K562 (cell line): ENCODE measurements around the gene C18orf32. TPM values are rescaled to one million over a fixed set of nuclear protein-coding genes. Genes with fewer than 3 reads are reported as not detected.
"Not testable (repeated sequence)": the region's sequence is repeated elsewhere in the genome, so short reads cannot be mapped to it uniquely, and the experiment has no call there.

Source experiments
- ATAC-seq: fragments of 200-7000 bp; cut with Tn5 transposase; 3 replicates; pipeline ENCODE4 v1.9.1; 2020; ENCODE audit warnings: moderate library complexity
- BruUV-seq: library from RNA; stranded (reverse); fragments of 400-500 nt; replicated peaks from 2 replicates; lab custom pipeline; 2021; lab: Mats Ljungman, UMichigan
- CTCF ChIA-PET: fragments of 300-600 bp; formaldehyde crosslinking; extraction: SDS; loops from one replicate; lab custom pipeline; 2021; ENCODE audit warnings: low intra/inter-chr PET ratio; lab: Yijun Ruan, JAX
- POLR2A ChIA-PET: fragments of 300-600, 350-650 bp; sonication (Branson Sonifier 250); formaldehyde crosslinking; extraction: SDS; loops from one replicate; lab custom pipeline; 2021; ENCODE audit warnings: antibody characterized with exemption, inconsistent platforms; lab: Yijun Ruan, JAX
- DNase-seq, 4 experiments: peaks; one replicate each; pipeline versions ENCODE4 v3.0.0 to v3.0.0-alpha.2; 2011 to 2018; ENCODE audit warnings: low spot score in 3 of 4, mixed read lengths in 3 of 4; ENCODE audit errors: extremely low read depth in 1 of 4
- FAIRE-seq: peaks from 2 replicates; lab custom pipeline; 2011; peaks lifted over from hg19 to GRCh38; lab: Jason Lieb, UNC
- H2AFZ ChIP-seq: 2 replicates; pipeline ENCODE4 v1.6.0; 2011; ENCODE audit warnings: low read depth, low read length, control low read depth, inconsistent platforms
- H3K27ac ChIP-seq: fragments of 200-600 bp; 3 replicates; pipeline ENCODE4 v1.8.0; 2011; ENCODE audit warnings: low read depth, mild to moderate bottlenecking, control low read depth, inconsistent platforms, low read length, moderate library complexity, mixed read lengths; ENCODE audit errors: extremely low read depth
- H3K27me3 ChIP-seq, 2 experiments: fragments of 300-600 bp in 1 of 2; 2 replicates in 1 of 2; 3 replicates in 1 of 2; pipeline versions ENCODE4 v1.6.0 to v1.8.0; 2011; ENCODE audit warnings: inconsistent platforms in 2 of 2, low read length in 2 of 2, mild to moderate bottlenecking in 1 of 2, mixed read lengths in 1 of 2, moderate library complexity in 1 of 2; ENCODE audit not compliant: control insufficient read depth in 2 of 2, insufficient read depth in 2 of 2
- H3K36me3 ChIP-seq: fragments of 300-600 bp; 3 replicates; pipeline ENCODE4 v1.8.0; 2011; ENCODE audit warnings: mild to moderate bottlenecking, low read length, inconsistent platforms; ENCODE audit not compliant: control insufficient read depth, insufficient read depth
- H3K4me1 ChIP-seq, 2 experiments: fragments of 200-600 bp in 1 of 2; replicated peaks in 1 of 2; 2 replicates in 1 of 2; 3 replicates in 1 of 2; pipeline versions ENCODE4 v1.5.1 to v1.8.0; 2011; ENCODE audit warnings: inconsistent platforms in 2 of 2, low read length in 2 of 2, mild to moderate bottlenecking in 1 of 2, mixed read lengths in 1 of 2, moderate library complexity in 1 of 2; ENCODE audit not compliant: control insufficient read depth in 2 of 2, insufficient read depth in 2 of 2
- H3K4me2 ChIP-seq: 2 replicates; pipeline ENCODE4 v1.6.1; 2011; ENCODE audit warnings: low read length, control low read depth, inconsistent platforms, mixed read lengths; ENCODE audit not compliant: insufficient read depth
- H3K4me3 ChIP-seq: fragments of 200-600 bp; sonication (generic), shearing (Covaris generic); 2 replicates; pipeline ENCODE4 v1.5.1; 2016; ENCODE audit warnings: control low read depth, inconsistent platforms
- H3K79me2 ChIP-seq: fragments of 200-600 bp; 3 replicates; pipeline ENCODE4 v1.8.0; 2011; ENCODE audit warnings: low read length, inconsistent platforms; ENCODE audit not compliant: control insufficient read depth, insufficient read depth
- H3K9ac ChIP-seq, 2 experiments: 2 replicates each; pipeline versions ENCODE4 v1.6.0 to v1.6.1; 2011; ENCODE audit warnings: low read depth in 2 of 2, low read length in 2 of 2, control low read depth in 1 of 2, inconsistent platforms in 1 of 2, mild to moderate bottlenecking in 1 of 2, mixed read lengths in 1 of 2; ENCODE audit not compliant: insufficient read depth in 1 of 2
- H3K9me1 ChIP-seq: one replicate; pipeline ENCODE4 v1.6.0; 2011; ENCODE audit warnings: inconsistent platforms, mild to moderate bottlenecking, low read length, moderate library complexity; ENCODE audit not compliant: control insufficient read depth, insufficient read depth
- H3K9me3 ChIP-seq: replicated peaks from 2 replicates; pipeline ENCODE4 v1.5.1; 2011; ENCODE audit warnings: low read depth, low read length, inconsistent platforms; ENCODE audit not compliant: control insufficient read depth, insufficient read depth
- H4K20me1 ChIP-seq: replicated peaks from 2 replicates; pipeline ENCODE4 v1.6.1; 2011; ENCODE audit warnings: low read length, inconsistent platforms, mixed read lengths; ENCODE audit not compliant: control insufficient read depth, insufficient read depth
- CEBPB ChIP-seq: fragments of 450-650 bp; IDR thresholded peaks from 2 replicates; pipeline ENCODE4 v1.6.1; 2016; ENCODE audit warnings: missing genetic modification characterization, missing compliant biosample characterization
- CHD1 ChIP-seq: fragments of 200-600 bp; sonication (generic); IDR thresholded peaks from one replicate; pipeline ENCODE4 v1.6.1; 2012; ENCODE audit warnings: mild to moderate bottlenecking, moderate library complexity, low read length, inconsistent platforms
- HSF4 ChIP-seq: fragments of 250-450 bp; sonication (Bioruptor Pico); IDR thresholded peaks from 2 replicates; pipeline ENCODE4 v2.1.2; 2022; ENCODE audit warnings: mild to moderate bottlenecking, moderate library complexity, borderline replicate concordance
- JUND ChIP-seq, 2 experiments: IDR thresholded peaks; 2 replicates in 1 of 2; 3 replicates in 1 of 2; pipeline ENCODE4 v1.6.1; 2011; ENCODE audit warnings: borderline replicate concordance in 2 of 2, low read depth in 2 of 2, low read length in 2 of 2, improper control_type of control experiment in 1 of 2, missing biosample characterization in 1 of 2, missing genetic modification characterization in 1 of 2, missing genetic modification reagents in 1 of 2
- POLR3G ChIP-seq: IDR thresholded peaks from 2 replicates; pipeline ENCODE4 v1.6.1; 2011; ENCODE audit not compliant: insufficient read length, insufficient replicate concordance; ENCODE audit errors: extremely low read depth
- STAT5A ChIP-seq: IDR thresholded peaks from 2 replicates; pipeline ENCODE4 v1.6.1; 2012; ENCODE audit warnings: low read length, inconsistent platforms, borderline replicate concordance
- TCF3 ChIP-seq: sonication (generic); formaldehyde crosslinking; IDR thresholded peaks from 2 replicates; pipeline ENCODE4 v1.4.0; 2020; ENCODE audit warnings: mild to moderate bottlenecking, missing genetic modification reagents
- ZNF253 ChIP-seq: fragments of 250-450 bp; sonication (Bioruptor Pico); conservative IDR thresholded peaks from 2 replicates; pipeline ENCODE4 v1.6.1; 2021; ENCODE audit warnings: mild to moderate bottlenecking
- ZNF408 ChIP-seq: fragments of 250-450 bp; sonication (Bioruptor Pico); IDR thresholded peaks from 2 replicates; pipeline ENCODE4 v1.4.0; 2020; ENCODE audit warnings: low read depth, mild to moderate bottlenecking, moderate library complexity
- WGBS: fragments of 100-300 bp; shearing (Covaris generic); methylation state at CpG from one replicate; pipeline ENCODE4 v1.1.6; 2016; ENCODE audit warnings: low coverage, mixed read lengths; ENCODE audit not compliant: insufficient coverage; ENCODE audit errors: missing lambda C conversion rate; 5-methylcytosine and 5-hydroxymethylcytosine counted together
- in situ Hi-C: fragments of 300-500 bp; cut with MboI; formaldehyde crosslinking; loops from 4 replicates; pipeline ENCODE4 v1.15.0; 2018; ENCODE audit warnings: inconsistent platforms, mixed read lengths
- intact Hi-C: fragments of 100-400 bp; cut with micrococcal nuclease; formaldehyde crosslinking; loops from 2 replicates; pipeline ENCODE4 v1.14.2; 2022
- polyA plus RNA-seq, 8 experiments: library from polyadenylated mRNA; depleted of rRNA in 4 of 8; stranded (reverse) in 5 of 8; unstranded in 3 of 8; fragments of >200 nt; fragmentation: Nextera tagmentation in 2 of 8; fragmentation: Illumina TruSeq in 1 of 8; extraction: Ambion mirVana in 2 of 8; extraction: Trizol in 1 of 8; gene quantifications; 2 replicates each; pipeline versions ENCODE4 v1.2.1 to v1.2.3, GENCODE V29; 2011 to 2014; ENCODE audit warnings: inconsistent platforms in 1 of 8, missing spikeins in 1 of 8
- total RNA-seq, 7 experiments: library from RNA; depleted of rRNA in 6 of 7; stranded (reverse); fragments of >200 nt in 6 of 7; fragmentation: Illumina TruSeq in 2 of 7; extraction: Trizol in 2 of 7; gene quantifications; 2 replicates each; pipeline versions ENCODE4 v1.2.1 to v1.2.3, GENCODE V29; 2011 to 2021; ENCODE audit warnings: low replicate concordance in 1 of 7

The C18orf32 gene
- total and polyA plus RNA-seq, 9 of the 15 experiments (the other 6 are each of a cell fraction or from before 2014, with no cell fraction given) = 8.5 to 35.0 (median 20.4) TPM

GRCh38 chr18:49514577-49514976, 27.5 kb upstream of the C18orf32 start:
- Histone ChIP-seq H4K20me1 (no peaks in the 10 kb centered on the region), H3K4me2 (no peak overlapping the region), H3K27me3 (no peaks in the 10 kb centered on the region), H3K9ac (peak overlapping the region in 1 of 2 experiments; percentile 50; a peak in 1 of 4 replicates), H3K79me2 (no peaks in the 10 kb centered on the region), H3K9me1 (no peaks in the 10 kb centered on the region), H3K9me3 (no peaks in the 10 kb centered on the region), H3K27ac (no peak overlapping the region), H3K4me3 (no peak overlapping the region), H3K36me3 (no peaks in the 10 kb centered on the region), H2AFZ (peak overlapping the region; percentile 32; the same call in 1 of the 2 replicates), H3K4me1 (peaks cover 0 to 7% of the 10 kb centered on the region in 2 experiments; a peak in 3 of 5 replicates)
- in situ Hi-C loops (loop anchor here (5.0 kb wide), 1 partner anchor 348 kb away; no protein-coding TSS in a partner anchor), intact Hi-C loops (loop anchor here (5.0 kb wide), 1 partner anchor 213 kb away; no protein-coding TSS in a partner anchor)
- ChIA-PET CTCF (interaction anchor here (1.1 kb wide), 1 partner anchor 345 kb away, joined by 3 read pairs; no protein-coding TSS in a partner anchor), POLR2A (interaction anchor here (0.8 to 1.1 kb wide), 2 partner anchors 28 to 57 kb away, joined by 4 to 5 read pairs; partner anchors contain the start of gene C18orf32)
- WGBS = 32% methylated on average over 9 of the region's 9 CpGs
- TF ChIP-seq ZNF408 (CRISPR knock-in tag) (no peak), JUND (IDR thresholded peaks at IDR 0.05; ENCODE audit: borderline replicate concordance, low read depth, low read length) (no peak), JUND (tag; IDR thresholded peaks at IDR 0.05; ENCODE audit: borderline replicate concordance, low read depth, low read length) (no peak), STAT5A (no peak), CHD1 (no peak), POLR3G (no peak), TCF3 (CRISPR knock-in tag) (peak; percentile 30; the same call in 1 of the 2 replicates), HSF4 (no peak), CEBPB (tag) (0 out of 2 replicates have a peak, but pooled peaks have one; percentile 7), ZNF253 (CRISPR knock-in tag) (no peak)
- ATAC-seq (peak; percentile 44; the same call in 2 of the 3 replicates), FAIRE-seq (no peak), DNase-seq (peak in 1 of 4 experiments; percentile 39)
- BruUV-seq = no TSS peak

GRCh38 chr18:49512876-49513275, 25.8 kb upstream of the C18orf32 start:
- H3K9ac ChIP-seq, BruUV-seq: not testable (repeated sequence)

More at GRCh38 chr18:49512876-49513275, 25.8 kb upstream of the C18orf32 start:
- H3K36me3 ChIP-seq, H3K4me3 ChIP-seq, H3K79me2 ChIP-seq, CTCF ChIA-PET, ATAC-seq, H2AFZ ChIP-seq, H3K4me1 ChIP-seq, H3K4me2 ChIP-seq, FAIRE-seq, H4K20me1 ChIP-seq, DNase-seq, POLR2A ChIA-PET, H3K27me3 ChIP-seq, H3K9me3 ChIP-seq, H3K27ac ChIP-seq, H3K9me1 ChIP-seq: not testable (repeated sequence)
- in situ Hi-C loops = loop anchor here (5.0 kb wide), 1 partner anchor 349 kb away; no protein-coding TSS in a partner anchor
- intact Hi-C loops = loop anchor here (5.0 kb wide), 1 partner anchor 214 kb away; no protein-coding TSS in a partner anchor
- 69% methylated on average over 6 of the region's 8 CpGs for WGBS
